B cell (primary cell): ENCODE data around the gene MFAP1. TPM values are rescaled to one million over a fixed set of nuclear protein-coding genes. Genes with fewer than 3 reads are reported as not detected.

Experiments
- ATAC-seq: fragments of 200-7000 bp; cut with Tn5 transposase; one replicate; pipeline ENCODE4 v1.10.0; 2021; ENCODE audit warnings: low read depth, mild to moderate bottlenecking, moderate number of reproducible peaks, moderate library complexity
- CTCF ChIA-PET: fragments of 350-600 bp; sonication (Branson Sonifier 250); formaldehyde crosslinking; loops from one replicate; lab custom pipeline; 2021; ENCODE audit warnings: antibody characterized with exemption, inconsistent platforms; lab: Charles Lee
- POLR2A ChIA-PET: fragments of 350-600 bp; sonication (Branson Sonifier 250); formaldehyde crosslinking; loops from one replicate; lab custom pipeline; 2021; ENCODE audit warnings: antibody characterized with exemption; lab: Charles Lee
- DNase-seq: peaks from one replicate; pipeline ENCODE4 v3.0.0; 2013
- H2AFZ ChIP-seq: 2 replicates; pipeline ENCODE4 v1.6.1; 2012; ENCODE audit warnings: mild to moderate bottlenecking, low read depth, low read length; ENCODE audit not compliant: insufficient read depth, poor library complexity, severe bottlenecking
- H3K27ac ChIP-seq, 2 donors: 1 replicate in 1 of 2; 2 replicates in 1 of 2; pipeline ENCODE4 v1.5.1; 2012 to 2013; ENCODE audit warnings: low read length in 2 of 2, mild to moderate bottlenecking in 2 of 2, moderate library complexity in 1 of 2
- H3K27me3 ChIP-seq, 4 experiments: fragments of 200-600 bp in 1 of 4; sonication (generic) in 1 of 4; replicated peaks in 1 of 4; 1 replicate in 2 of 4; 2 replicates in 2 of 4; pipeline versions ENCODE4 v1.6.1 to v1.7.0; 2013 to 2016; ENCODE audit warnings: low read length in 3 of 4, mild to moderate bottlenecking in 2 of 4, mixed read lengths in 1 of 4, moderate library complexity in 1 of 4; ENCODE audit not compliant: insufficient read depth in 4 of 4, control insufficient read depth in 3 of 4; ENCODE audit errors: control extremely low read depth in 1 of 4
- H3K36me3 ChIP-seq, 2 experiments: replicated peaks in 1 of 2; 1 replicate in 1 of 2; 2 replicates in 1 of 2; pipeline versions ENCODE4 v1.6.1 to v1.7.1; 2013; ENCODE audit warnings: low read length in 1 of 2; ENCODE audit not compliant: insufficient read depth in 2 of 2, control insufficient read depth in 1 of 2; ENCODE audit errors: control extremely low read depth in 1 of 2, extremely low read depth in 1 of 2
- H3K4me1 ChIP-seq, 2 donors: fragments of 200-600 bp in 1 of 2; sonication (generic) in 1 of 2; 1 replicate in 1 of 2; 2 replicates in 1 of 2; pipeline versions ENCODE4 v1.5.1 to v1.6.1; 2013 to 2017; ENCODE audit warnings: low read length in 2 of 2; ENCODE audit not compliant: control insufficient read depth in 2 of 2, insufficient read depth in 2 of 2
- H3K4me2 ChIP-seq: replicated peaks from 2 replicates; pipeline ENCODE3; 2012; ENCODE audit warnings: mild to moderate bottlenecking, low read depth, low read length; ENCODE audit not compliant: poor library complexity, severe bottlenecking
- H3K4me3 ChIP-seq, 5 experiments: fragments of 200-600 bp in 1 of 5; sonication (generic) in 1 of 5; 1 replicate in 3 of 5; 2 replicates in 2 of 5; pipeline versions ENCODE4 v1.5.1 to v1.7.0; 2011 to 2016; ENCODE audit warnings: low read length in 4 of 5, mild to moderate bottlenecking in 4 of 5, low read depth in 2 of 5, control low read depth in 1 of 5, moderate library complexity in 1 of 5; ENCODE audit not compliant: insufficient read depth in 1 of 5; ENCODE audit errors: control extremely low read depth in 1 of 5, extremely low read depth in 1 of 5
- H3K79me2 ChIP-seq: fragments of 200-600 bp; sonication (generic); one replicate; pipeline ENCODE4 v1.6.0; 2016; ENCODE audit warnings: low read length; ENCODE audit not compliant: control insufficient read depth, insufficient read depth
- H3K9ac ChIP-seq: fragments of 200-600 bp; sonication (generic); 2 replicates; pipeline ENCODE4 v1.6.1; 2017; ENCODE audit warnings: mild to moderate bottlenecking, low read length, moderate library complexity
- H3K9me3 ChIP-seq, 3 donors: one replicate each; pipeline versions ENCODE4 v1.6.1 to v1.7.1; 2013; ENCODE audit warnings: low read length in 2 of 3; ENCODE audit not compliant: control insufficient read depth in 2 of 3, insufficient read depth in 1 of 3; ENCODE audit errors: control extremely low read depth in 1 of 3
- H4K20me1 ChIP-seq: 2 replicates; pipeline ENCODE4 v1.6.0; 2012; ENCODE audit warnings: mild to moderate bottlenecking, low read length; ENCODE audit not compliant: insufficient read depth, control insufficient read depth, poor library complexity, severe bottlenecking
- H3K27ac Mint-ChIP-seq: one replicate; pipeline ENCODE4 v1.8.0; 2021; ENCODE audit warnings: mixed read lengths
- H3K27me3 Mint-ChIP-seq: one replicate; pipeline ENCODE4 v1.8.0; 2021; ENCODE audit warnings: mixed read lengths
- H3K4me1 Mint-ChIP-seq: one replicate; pipeline ENCODE4 v1.8.0; 2021; ENCODE audit warnings: mixed read lengths
- H3K4me3 Mint-ChIP-seq: one replicate; pipeline ENCODE4 v1.8.0; 2021; ENCODE audit warnings: mixed read lengths
- H3K9me3 Mint-ChIP-seq: one replicate; pipeline ENCODE4 v1.8.0; 2022; ENCODE audit warnings: mixed read lengths; ENCODE audit not compliant: insufficient read depth
- EZH2 ChIP-seq: IDR thresholded peaks from 2 replicates; pipeline ENCODE4 v1.6.1; 2012; ENCODE audit warnings: borderline replicate concordance, low read depth, mild to moderate bottlenecking, moderate library complexity, low read length; ENCODE audit not compliant: insufficient read depth, poor library complexity, severe bottlenecking
- WGBS: methylation state at CpG from one replicate; pipeline ENCODE4 v1.1.5; 2013; ENCODE audit warnings: missing lambda C conversion rate; ENCODE audit not compliant: insufficient coverage; 5-methylcytosine and 5-hydroxymethylcytosine counted together
- intact Hi-C: fragments of 100-400 bp; cut with micrococcal nuclease; formaldehyde crosslinking; loops from one replicate; pipeline ENCODE4 v1.10.0; 2022
- polyA plus RNA-seq: library from polyadenylated mRNA; depleted of rRNA; stranded (reverse); fragments of >200 nt; gene quantifications from 2 replicates; pipeline ENCODE4 v1.2.3, GENCODE V29; 2012
- total RNA-seq, 2 donors: library from RNA; stranded (reverse); fragments of 120-200 nt in 1 of 2; gene quantifications; 1 replicate in 1 of 2; 2 replicates in 1 of 2; pipeline versions ENCODE4 v1.2.3 to v1.2.4, GENCODE V29; 2013 to 2022
- TF ChIP-seq, protein P1 (sequence below): fragments of 200-600 bp; IDR thresholded peaks from one replicate; pipeline ENCODE4 v1.8.0; 2022; ENCODE audit warnings: antibody characterized with exemption, mild to moderate bottlenecking

The MFAP1 gene
- total and polyA plus RNA-seq, 2 donors (not counting 1 experiment from before 2014, with no cell fraction given): 3.4 to 22.1 TPM

DNA sequence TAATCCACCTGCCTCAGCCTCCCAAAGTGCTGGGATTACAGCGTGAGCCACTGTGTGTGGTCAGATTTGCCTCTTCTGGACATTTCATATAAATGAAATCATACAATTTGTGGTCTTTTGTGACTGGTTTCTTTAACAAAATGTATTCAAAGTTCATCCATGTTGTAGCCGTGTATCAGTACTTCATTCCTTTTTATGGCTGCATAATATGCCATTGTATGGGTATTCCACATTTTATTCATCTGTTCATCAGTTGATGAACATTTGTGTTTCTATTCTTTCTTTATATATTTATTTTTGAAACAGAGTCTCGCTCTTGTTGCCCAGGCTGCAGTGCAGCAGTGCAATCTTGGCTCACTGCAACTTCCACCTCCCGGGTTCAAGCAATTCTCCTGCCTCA, 28.1 kb upstream of the MFAP1 start:
- Histone ChIP-seq H3K79me2 (no peaks in the 10 kb centered on the region), H3K4me1 (no peaks in the 10 kb centered on the region), H2AFZ (no peak overlapping the region), H4K20me1 (no peaks in the 10 kb centered on the region), H3K4me2 (no peak overlapping the region), H3K27ac (no peak overlapping the region), H3K9ac (no peak overlapping the region), H3K27me3 (no peaks in the 10 kb centered on the region), H3K4me3 (no peak overlapping the region), H3K9me3 (no peaks in the 10 kb centered on the region), H3K36me3 (peaks cover 0 to 4% of the 10 kb centered on the region in 2 experiments)
- POLR2A ChIA-PET: no interaction called here
- no peak for TF ChIP-seq EZH2
- TF ChIP-seq, protein P1, sequence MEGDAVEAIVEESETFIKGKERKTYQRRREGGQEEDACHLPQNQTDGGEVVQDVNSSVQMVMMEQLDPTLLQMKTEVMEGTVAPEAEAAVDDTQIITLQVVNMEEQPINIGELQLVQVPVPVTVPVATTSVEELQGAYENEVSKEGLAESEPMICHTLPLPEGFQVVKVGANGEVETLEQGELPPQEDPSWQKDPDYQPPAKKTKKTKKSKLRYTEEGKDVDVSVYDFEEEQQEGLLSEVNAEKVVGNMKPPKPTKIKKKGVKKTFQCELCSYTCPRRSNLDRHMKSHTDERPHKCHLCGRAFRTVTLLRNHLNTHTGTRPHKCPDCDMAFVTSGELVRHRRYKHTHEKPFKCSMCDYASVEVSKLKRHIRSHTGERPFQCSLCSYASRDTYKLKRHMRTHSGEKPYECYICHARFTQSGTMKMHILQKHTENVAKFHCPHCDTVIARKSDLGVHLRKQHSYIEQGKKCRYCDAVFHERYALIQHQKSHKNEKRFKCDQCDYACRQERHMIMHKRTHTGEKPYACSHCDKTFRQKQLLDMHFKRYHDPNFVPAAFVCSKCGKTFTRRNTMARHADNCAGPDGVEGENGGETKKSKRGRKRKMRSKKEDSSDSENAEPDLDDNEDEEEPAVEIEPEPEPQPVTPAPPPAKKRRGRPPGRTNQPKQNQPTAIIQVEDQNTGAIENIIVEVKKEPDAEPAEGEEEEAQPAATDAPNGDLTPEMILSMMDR: no peak
- Mint-ChIP-seq H3K4me1 (no peaks in the 10 kb centered on the region), H3K27me3 (no peaks in the 10 kb centered on the region), H3K27ac (no peak overlapping the region), H3K4me3 (no peak overlapping the region), H3K9me3 (no peaks in the 10 kb centered on the region)
- CTCF ChIA-PET: no interaction called here
- ATAC-seq: no peak
- intact Hi-C loops: no loop called here
- DNase-seq: no peak
- 100% methylated on average over 1 of the region's 4 CpGs for WGBS

DNA sequence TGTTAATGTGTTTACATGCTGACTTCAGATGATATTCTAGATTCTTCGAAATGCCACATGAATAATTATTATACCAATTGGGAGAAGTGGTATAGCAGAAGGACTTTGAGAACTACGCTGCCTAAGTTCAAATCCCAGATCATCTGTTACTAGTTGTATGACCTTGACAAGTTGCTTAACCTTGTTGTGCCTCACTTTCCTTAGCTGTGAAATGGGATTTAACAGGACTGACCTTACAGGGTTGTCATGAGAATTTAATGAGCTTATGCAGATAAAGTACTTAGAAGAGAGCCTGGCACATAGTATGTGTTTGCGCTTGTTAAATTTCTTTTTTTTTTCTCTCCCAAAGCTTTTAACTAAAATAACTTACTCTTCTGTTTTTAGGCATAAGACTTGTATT, 26.8 kb upstream of the MFAP1 start:
- no peak for TF ChIP-seq EZH2
- TF ChIP-seq, protein P1: no peak
- intact Hi-C loops: no loop called here
- Mint-ChIP-seq H3K27ac (no peak overlapping the region), H3K4me3 (no peak overlapping the region), H3K27me3 (no peaks in the 10 kb centered on the region), H3K9me3 (no peaks in the 10 kb centered on the region), H3K4me1 (no peaks in the 10 kb centered on the region)
- Histone ChIP-seq H3K4me2 (no peak overlapping the region), H3K36me3 (peaks cover 0 to 7% of the 10 kb centered on the region in 2 experiments), H2AFZ (no peak overlapping the region), H3K4me1 (no peaks in the 10 kb centered on the region), H3K9ac (no peak overlapping the region), H3K27me3 (no peaks in the 10 kb centered on the region), H3K4me3 (no peak overlapping the region), H3K79me2 (no peaks in the 10 kb centered on the region), H3K9me3 (no peaks in the 10 kb centered on the region), H3K27ac (no peak overlapping the region), H4K20me1 (no peaks in the 10 kb centered on the region)
- no peak for ATAC-seq
- no peak for DNase-seq
- POLR2A ChIA-PET: no interaction called here
- WGBS: no CpG with 5 or more reads among the region's 3 CpGs
- CTCF ChIA-PET: no interaction called here
